Medulla oblongata (tissue), 1 donor: Measurements from ENCODE around the gene CRYAB.
"Not testable (repeated sequence)": the region's sequence is repeated elsewhere in the genome, so short reads cannot be mapped to it uniquely, and the experiment has no call there.

Experiments
- DNase-seq: peaks from one replicate; pipeline ENCODE4 v3.0.0-alpha.2; 2015; ENCODE audit errors: extremely low spot score

CRYAB gene

DNA sequence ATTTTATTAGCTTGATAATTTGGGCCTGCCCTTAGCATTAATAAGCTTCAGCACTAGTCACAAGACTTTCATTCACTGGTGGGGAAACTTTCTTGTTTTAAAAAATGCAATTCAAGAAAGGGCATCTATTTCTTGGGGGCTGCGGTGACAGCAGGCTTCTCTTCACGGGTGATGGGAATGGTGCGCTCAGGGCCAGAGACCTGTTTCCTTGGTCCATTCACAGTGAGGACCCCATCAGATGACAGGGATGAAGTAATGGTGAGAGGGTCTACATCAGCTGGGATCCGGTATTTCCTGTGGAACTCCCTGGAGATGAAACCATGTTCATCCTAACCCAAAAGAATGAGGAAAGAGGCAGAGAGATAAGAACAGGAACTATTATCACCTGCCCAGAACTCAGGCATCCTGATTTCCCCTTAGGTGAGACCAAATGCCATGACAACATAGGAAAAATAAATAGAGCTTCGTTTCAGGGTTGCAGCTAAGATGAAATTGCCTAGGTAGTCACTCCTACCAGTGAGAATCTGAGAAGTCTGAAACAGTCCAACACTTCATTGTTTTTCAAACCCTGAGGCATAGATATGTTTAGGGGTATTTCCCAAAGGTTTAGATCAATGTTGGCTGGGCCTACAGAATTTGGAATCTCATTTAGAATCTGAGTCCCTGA is 2.8 kb downstream of the CRYAB start:
- peak; percentile 80 for DNase-seq

DNA sequence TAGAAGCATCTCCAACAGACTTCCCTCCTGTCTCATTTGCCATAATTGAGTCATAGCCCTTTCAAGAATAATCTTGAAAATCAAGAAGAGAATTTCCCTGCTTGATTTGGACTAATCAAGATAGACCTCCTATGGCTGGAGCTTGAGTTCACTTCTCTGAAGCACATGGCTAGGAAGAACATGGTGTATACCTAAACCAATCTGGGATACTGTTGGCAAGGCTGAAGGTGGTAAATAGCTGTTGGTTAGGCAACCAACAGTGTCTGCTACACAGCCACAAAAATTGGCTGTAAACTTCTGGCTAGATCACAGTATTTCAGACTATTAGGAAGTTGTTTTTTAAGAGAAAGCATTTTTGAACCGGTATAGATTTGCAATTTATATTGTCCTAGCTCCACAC is 4.9 kb downstream of the CRYAB start:
- no peak for DNase-seq

DNA sequence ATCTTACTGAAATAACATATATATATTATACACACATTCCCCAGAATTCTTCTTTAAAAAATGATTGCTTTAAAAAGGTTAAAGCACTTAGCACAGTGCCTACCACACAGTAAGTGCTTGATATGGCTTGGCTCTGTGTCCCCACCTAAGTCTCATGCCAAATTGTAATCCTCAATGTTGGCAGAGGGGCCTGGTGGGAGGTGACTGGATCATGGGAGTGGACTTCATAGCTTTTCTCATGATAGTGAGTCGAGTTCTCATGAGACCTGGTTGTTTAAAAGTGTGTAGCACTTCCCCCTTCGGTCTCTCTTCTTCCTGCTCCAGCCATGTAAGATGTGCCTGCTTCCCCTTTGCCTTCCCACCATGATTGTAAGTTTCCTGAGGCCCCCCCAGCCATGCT is 6.2 kb downstream of the CRYAB start:
- DNase-seq: no peak

DNA sequence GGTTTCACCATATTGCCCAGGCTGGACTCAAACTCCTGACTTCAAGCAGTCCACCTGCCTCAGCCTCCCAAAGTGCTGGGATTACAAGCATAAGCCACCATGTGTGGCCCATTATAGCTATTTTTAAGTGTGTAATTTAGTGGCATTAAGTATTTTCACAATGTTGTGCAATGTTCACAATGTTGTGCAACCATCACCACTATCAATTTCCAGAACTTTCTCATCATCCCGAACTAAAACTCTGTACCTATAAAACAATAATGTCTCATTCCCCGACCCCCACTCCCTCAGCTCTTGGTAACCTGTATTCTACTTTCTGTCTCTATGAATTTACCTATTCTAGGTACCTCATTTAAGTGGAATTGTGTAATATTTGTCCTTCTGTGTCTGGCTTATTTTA is 24.7 kb downstream of the CRYAB start:
- DNase-seq: no peak

DNA sequence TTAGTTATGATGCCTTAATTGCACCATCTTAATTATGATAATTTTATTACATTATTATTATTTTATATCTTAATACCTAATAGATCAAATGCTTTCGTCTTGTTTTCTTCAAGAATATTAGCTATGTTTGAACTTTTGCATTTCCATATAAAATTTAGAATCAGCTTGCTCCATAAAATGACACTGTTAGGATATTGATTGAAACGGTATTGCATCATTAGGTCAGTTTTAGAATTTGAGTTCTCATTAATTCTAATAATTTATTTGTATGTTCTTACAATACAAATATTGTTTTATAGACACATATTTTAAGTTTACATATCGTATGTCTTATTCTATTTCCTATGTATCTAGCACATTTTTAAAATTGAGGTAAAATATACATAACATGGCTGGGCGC is 25.5 kb downstream of the CRYAB start:
- no peak for DNase-seq

DNA sequence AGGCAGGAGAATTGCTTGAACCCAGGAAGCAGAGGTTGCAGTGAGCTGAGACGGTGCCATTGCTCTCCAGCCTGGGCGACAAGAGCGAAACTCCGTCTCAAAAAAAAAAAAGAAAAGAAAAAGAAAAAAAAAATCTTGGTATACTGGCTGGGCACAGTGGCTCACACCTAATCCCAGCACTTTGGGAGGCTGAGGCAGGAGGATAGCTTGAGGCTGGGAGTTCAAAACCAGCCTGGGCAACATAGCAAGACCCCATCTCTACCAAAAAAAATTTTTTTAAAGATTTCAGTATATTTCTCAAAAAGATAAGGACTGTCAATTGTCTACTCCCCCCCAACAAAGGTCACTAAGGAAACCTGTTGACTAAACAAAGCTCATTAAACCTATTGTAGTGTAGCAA is 26.5 kb downstream of the CRYAB start:
- not testable (repeated sequence) for DNase-seq

DNA sequence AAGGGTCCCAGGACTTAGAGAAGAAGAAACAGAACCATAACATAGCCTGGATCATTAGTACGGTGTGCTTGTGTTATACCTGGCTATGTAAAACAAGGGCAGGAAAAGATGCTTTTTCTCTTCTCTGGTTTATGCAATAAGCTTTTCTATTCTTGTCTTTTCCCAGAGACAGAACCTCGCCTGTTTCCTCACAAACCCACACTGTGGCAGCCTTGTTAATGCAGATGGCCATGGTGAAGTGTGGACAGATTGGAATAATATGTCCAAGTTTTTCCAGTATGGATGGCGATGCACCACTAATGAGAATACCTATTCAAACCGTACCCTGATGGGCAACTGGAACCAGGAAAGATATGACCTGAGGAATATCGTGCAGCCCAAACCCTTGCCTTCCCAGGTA is 29.4 kb downstream of the CRYAB start:
- DNase-seq: peak; percentile 55

DNA sequence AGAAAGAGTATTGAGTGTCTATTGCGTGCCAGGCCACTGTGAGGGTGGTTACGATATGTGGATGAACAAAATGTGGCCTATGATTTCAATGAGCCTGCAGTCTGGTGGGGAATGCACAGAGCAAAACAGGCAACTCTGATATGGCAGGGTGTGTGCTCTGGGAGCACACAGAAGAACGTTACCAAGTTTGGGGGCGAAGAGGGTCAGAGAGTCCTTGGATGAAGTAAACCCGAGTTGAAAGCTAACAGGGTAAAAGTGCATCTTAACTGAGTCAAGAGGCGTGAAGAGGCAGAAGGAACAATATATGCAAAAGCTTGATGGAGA is 32.0 kb downstream of the CRYAB start:
- no peak for DNase-seq

DNA sequence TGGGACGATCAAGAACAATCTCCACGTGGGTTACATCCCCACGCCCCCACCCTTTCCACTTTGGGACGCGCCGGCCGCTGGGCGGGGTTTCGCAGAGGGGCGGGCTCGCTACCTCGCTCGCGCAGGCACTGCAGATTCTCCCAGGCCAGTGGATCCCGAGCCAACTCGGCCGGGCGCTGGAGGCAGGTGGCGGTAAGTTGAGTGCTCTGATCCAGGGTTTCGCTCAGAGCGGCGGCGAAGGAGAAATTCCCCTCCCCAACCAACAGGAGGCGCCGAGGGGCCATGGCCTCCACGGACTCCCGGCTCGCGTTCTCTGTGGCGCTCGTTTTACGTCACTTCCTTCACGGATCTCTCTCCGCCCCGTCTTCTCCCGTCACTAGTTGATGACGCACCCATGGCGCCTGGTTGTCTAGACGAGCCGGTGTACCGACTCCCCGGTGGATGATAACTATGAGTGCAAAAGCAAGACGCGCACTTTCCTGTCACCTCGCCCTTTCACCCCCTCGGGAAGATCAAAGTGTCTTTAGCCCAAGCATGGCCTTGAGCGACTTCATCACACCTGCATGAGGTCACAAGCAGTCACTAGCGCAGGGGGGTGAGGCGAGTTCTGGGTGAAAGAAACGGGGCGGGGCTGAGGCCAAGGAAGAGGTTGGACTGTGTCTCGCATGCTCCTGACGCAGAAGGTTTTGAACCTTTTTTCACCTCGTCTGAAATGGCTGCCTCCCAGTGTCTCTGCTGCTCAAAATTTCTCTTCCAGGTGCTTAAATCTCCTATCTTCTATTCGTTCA is 32.5 kb downstream of the CRYAB start, which contains the start of the genes CFAP68 and FDXACB1:
Gene CFAP68 (plus strand): TSS at position 693 of the 788 bp plus-strand sequence. CDS start 20 bp downstream, at position 713.
Gene FDXACB1 (minus strand): TSS at position 317 of the 788 bp plus-strand sequence. CDS start 33 bp downstream, at position 284.
- DNase-seq: peak; percentile 99

DNA sequence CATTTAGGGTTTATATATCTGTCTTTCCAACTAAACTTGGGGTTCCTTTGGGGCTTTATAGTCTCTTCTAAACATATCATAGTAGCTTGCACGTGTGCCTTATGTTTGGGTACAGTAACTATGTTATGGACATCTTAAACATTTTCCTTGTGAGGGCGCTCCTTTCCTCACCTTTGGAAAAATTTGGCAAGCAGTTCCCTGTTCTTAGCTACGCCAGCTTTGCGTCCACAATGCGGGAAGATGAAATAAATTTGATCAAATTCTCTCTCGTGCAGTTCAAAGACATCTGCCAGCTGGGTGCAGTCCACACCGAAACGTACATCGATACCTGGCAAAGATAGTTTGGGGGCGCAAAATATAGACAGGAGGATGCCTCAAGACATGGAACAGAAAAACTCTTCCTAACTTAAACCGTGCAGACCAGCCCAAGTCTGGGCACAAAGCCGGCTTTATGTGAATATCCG is 33.2 kb downstream of the CRYAB start:
- no peak for DNase-seq

DNA sequence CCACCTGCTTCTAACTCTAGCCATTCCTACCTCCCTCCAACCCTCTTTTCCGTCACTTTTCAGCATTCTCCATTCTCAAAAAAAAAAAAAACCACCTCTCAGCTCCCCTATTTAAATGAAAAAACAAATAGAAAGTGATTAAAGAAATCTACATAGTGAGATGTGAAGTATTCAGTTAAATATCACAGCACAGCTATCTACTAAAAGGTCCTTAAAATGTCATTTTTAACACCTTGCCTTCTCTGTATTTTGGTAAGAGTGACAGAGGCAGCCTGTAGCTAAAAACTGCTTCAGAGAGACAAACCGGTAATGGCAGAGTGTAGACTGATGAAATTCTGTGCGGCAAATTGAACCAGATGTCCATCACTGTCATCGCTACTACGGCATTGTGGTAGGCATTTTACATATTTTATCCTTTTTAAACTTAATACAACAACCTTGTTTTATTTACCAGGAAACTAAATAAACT is 39.8 kb downstream of the CRYAB start:
- DNase-seq: peak; percentile 41

DNA sequence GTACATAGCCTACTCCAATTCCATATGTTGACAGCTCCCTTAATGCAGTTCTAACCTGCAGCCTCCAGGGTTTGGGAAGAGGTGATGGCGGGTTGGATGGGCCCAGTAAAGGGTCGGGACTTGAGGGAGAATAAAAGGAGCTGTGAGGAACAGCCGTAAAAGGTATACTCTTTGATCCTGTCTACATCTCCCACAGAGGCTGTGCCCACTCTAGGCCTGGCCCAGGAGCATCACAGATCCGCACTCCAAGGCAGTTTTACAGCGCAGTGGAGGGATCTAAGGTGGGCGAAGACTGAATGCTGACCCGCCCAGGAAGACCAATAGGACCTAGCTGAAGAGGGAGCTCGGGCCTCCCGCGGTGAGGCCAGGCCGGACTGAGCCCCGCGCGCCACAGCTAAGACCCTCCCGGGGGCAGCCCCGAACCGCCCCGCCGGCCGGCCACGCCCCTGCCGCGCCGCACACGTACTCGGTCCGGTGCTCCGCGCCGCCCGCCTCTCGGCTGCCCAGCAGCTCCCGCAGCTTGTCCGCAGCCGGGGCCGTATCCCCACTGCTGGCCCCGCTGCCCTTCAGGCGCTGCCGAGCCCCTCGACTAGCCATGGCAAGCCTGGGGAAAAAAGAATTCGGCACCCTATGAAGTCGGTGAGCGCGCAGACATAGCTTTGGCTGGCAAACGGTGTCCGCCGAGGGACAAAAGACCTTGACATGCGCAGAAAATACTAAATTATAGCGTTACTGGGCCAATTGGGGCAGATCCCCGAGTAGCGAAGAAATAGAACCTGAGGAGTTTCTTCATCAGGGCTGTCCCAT is 40.5 kb downstream of the CRYAB start, which contains the start of gene ALG9:
Gene ALG9 (minus strand): TSS at position 696 of the 807 bp plus-strand sequence. CDS start 99 bp downstream, at position 597.
- DNase-seq: peak; percentile 70

DNA sequence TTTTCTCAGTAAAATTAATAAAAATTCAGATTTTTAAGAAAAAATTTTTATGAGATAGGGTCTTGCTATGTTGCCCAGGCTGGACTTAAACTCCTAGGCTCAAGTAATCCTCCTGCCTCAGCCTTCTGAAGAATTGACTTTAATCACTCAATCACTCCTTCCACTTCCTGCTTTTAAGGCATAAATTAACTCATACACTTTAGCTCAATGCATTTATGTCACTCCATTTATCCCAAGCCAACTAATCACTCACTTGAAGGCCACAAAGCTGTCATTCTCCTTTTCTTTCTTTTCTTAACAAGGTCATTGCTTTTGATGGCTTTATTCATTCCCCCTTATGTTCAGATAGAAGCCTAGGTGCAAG is 41.1 kb downstream of the CRYAB start:
- DNase-seq: no peak

DNA sequence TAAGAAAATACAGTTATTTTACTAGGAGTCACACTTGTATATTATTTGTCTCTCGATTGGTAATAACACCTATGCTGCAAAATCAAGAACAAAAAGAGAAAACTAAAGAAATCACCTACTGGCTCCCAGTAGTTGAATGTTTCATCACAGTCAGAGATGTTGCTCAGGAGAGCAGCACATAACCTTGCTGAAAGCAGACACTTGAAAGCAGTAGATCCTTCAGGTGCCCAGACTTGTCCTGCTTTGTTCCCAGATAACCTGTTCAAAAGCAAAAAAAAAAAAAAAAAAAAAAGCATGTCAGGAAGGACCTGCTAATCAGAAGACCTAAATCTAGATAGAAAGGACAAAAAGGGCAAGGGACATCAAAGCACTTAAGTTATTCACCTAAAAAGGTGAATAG is 41.5 kb downstream of the CRYAB start:
- no peak for DNase-seq

DNA sequence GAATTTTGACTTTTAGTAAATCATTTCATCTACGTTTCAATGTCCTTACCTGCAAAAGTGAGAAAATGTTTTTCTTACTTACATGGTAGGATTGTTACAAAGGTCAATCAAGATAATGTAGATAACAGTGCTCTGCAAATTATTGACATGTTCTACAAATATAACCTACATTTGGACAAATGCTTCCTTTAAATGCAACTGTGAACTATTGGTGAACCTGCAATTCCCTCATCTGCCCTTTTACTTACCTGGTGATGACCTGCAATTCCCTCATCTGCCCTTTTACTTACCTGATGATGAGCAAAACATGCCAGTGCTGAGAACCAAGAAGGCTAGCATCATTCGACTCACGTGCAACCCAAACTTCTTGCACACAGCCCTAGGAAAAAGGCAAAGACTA is 51.3 kb downstream of the CRYAB start:
- DNase-seq: no peak
